GM10847 (cell line): ENCODE measurements around the gene SLAMF6.
A peak's percentile ranks its signal among the peaks of the same experiment; 100 is the strongest.

Experiments used
- POLR2A ChIP-seq: IDR thresholded peaks from 2 replicates; pipeline ENCODE4 v1.6.1; 2011; ENCODE audit not compliant: insufficient read length; ENCODE audit errors: extremely low read depth

Gene SLAMF6

DNA sequence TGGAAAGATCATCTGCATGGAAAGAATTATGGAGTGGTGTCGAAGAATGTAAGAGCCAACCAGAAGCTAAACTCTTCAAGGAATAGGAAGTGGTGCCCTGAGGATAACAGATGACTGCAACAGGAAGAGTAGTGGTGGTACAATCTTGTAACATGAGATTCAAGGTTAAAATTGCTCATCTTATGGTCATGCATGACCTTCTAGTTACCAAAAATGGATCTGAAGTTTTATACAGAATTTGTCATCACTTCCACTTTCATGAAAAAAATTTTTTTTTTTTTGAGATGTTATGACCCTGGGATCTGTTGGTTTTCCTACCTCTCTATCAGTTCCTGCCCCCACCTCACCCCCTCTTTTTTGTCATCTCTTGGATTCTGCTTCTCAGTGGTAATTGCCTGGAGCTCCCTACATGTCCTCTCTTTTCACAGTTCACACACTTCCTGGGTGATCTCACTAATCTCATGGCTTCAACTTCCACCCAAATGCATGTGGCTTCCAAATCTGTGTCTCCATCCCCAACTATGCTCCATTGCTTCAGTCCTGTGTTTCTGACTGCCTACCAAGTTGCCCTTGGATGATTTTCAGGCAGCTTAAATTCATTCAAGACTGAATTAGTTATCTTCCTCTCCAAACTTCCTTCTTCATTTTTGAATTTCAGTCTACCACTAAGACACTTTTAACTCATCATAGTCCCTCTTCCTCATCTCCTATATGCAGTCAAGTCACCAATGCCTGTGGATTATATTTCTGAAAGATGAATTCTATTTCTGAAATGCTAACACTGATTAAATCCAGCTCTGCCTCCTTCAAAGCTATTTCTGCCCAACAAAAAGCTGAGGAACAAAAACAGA is 48.4 kb downstream of the SLAMF6 start:
- no peak for TF ChIP-seq POLR2A

- TF ChIP-seq POLR2A = no peak
These were observed 50.9 kb downstream of the SLAMF6 start for GRCh38 chr1:160472112-160472511.

DNA sequence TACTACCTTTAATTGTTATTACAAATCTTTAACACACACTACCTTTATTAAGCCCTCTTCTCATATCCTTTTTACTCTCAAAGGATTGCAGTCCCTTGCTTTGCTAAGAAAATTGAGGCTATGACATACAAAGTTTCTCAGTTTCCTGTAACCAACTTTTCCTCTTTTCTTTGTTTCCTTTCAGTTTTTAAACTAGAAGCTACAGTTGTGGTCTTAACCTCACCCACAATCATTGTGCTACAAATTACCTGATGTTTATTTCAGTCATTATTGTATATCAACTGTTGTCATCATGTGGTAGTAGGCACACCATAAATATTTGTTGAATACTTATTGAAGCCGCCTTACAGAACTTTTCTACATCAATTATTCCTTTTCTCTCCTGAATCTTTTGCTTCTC is 51.8 kb downstream of the SLAMF6 start:
- TF ChIP-seq POLR2A = no peak

DNA sequence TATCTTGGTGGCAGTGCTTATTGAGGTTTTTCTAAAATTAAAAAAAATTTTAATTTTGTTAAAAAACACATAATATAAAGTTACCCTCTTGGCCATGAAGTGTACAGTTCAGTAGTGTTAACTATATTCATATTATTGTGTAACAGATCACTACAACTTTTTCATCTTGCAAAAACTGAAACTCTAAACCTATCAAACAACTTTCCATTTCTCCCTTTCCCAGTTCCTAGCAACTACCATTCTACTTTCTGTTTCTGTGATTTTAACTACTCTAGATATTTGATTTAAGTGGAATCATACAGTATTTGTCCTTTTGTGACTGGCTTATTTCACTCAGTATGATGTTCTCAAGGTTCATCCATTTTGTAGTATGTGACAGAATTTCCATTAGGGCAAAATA is 55.5 kb downstream of the SLAMF6 start:
- TF ChIP-seq POLR2A = no peak

DNA sequence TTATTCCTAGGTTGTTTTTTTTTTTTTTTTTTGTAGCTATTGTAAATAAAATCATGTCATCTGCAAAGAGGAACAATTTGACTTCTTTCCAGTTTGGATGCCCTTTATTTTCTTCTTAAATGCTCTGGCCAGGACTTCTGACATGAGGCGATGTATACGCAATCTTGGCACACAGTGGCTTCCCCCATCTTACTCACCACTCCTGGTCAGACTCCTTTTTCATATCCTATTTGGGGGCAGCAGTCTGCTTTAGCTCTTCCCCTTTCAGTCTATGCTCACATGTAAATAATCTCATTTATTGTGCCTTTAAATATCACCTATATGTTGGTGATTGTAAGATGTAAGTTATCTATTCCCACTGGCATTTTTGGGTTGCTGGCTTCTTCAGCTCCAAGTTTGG is 56.1 kb downstream of the SLAMF6 start:
- no peak for TF ChIP-seq POLR2A

DNA sequence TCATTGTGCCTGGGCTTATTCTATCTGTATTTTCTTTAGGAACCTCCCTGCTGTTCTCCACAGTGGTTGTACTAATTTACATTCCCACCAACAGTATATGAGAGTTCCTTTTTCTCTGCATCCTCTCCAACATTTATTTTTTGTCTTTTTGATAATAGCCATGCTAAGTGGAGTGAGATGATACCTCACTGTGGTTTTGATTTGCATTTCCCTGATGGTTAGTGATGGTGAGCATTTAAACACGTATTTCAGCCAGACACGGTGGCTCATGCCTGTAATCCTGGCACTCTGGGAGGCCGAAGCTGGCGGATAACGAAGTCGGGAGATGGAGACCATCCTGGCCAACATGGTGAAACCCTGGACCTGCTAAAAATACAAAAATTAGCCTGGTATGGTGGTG is 57.9 kb downstream of the SLAMF6 start:
- no peak for TF ChIP-seq POLR2A

GRCh38 chr1:160460683-160461287 is 62.3 kb downstream of the SLAMF6 start:
- no peak for TF ChIP-seq POLR2A

DNA sequence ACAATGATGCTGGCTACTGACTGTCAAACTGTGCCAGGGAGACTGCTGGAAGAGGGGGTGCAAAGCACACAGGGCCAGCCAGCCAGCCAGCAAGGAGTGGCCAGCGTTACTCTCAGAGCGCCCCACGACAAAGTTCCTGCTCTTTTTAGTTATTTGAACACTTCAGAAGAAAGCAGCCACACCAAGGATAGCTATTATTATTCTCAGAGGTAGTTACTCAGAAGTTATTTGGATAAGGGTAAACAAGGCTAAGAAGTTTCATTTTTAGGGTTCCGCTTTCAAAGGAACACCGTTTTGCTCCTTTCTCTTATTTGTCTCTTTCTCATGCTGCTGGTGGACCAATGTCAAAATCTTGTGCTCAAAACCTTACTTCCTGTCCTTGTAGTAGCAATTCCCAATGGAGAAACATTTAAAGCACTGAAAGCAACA is 62.8 kb downstream of the SLAMF6 start:
- peak; percentile 15 for TF ChIP-seq POLR2A

DNA sequence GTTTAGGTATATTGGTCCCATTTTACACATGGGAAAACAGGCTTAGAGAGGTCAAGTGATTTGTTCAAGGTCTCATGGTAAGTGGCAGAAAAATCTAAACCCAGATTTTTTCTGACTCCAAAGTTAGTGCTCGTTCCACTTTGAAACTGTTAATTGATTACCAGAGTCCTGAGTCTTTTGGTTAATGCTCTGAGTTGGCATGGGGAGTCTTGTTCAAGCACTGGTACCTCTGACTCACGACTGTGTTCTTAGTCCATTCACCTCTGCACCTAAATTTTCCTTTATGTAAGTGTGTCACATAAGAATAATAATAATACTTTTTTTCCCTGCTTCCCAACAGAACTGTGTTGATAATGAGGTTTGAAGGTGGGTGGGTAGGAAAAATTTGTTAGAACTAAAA is 63.4 kb downstream of the SLAMF6 start:
- no peak for TF ChIP-seq POLR2A

DNA sequence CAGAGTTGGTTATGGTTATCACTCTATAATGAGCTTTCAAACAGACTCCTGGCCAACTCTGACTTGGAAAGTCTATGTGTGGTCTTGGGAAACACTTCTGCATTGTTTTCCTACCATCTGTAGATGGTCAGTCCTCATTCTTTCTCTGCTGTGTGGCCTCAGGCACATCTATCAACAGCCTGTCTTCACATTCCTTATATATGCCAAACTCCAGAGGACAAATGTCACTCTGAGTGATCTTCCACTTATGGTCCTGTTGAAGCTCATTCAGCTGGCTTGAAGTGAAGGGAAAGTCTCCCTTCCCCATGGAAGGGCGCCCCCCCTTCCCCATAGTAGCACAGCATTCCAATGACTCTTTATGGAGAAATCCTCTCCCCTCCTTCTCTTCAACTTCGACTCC is 64.0 kb downstream of the SLAMF6 start:
- TF ChIP-seq POLR2A = no peak

DNA sequence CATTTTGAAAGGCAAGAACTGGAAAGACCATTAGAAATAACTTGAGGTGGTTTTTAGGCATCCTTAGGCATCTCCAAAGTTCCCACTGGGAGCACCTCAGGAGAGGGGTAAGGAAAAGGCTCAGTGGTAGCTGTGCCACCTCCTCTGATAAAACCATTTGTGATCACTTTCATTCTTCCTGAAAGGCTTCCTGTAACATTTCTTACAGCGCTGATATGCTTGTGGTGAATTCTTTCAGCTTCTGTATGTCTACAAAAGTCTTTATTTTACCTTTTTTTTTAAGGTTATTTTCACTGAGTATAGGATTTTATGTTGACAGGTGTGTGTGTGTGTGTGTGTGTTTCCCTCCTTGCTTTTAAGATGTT is 67.9 kb downstream of the SLAMF6 start:
- no peak for TF ChIP-seq POLR2A

- TF ChIP-seq POLR2A = no peak
These were observed 68.5 kb downstream of the SLAMF6 start for GRCh38 chr1:160454371-160455152.

GRCh38 chr1:160453443-160453842 is 69.6 kb downstream of the SLAMF6 start:
- no peak for TF ChIP-seq POLR2A

DNA sequence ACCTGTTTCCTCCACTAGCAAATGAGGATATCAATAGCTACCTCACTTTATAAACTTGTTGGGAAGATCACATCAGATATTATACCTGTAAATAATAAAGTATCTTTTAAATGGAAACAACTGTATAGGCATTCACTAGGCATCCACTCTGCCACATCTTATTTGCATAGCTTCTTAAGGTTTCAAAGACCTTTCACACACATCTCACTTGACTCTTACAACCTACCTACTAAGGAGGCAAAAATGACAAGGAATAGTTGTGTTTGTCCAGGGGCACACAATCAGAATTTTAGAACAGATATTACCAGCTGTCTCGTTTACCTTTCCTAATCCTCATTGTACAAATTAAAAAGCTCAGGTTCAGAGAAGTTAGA is 71.2 kb downstream of the SLAMF6 start:
- TF ChIP-seq POLR2A = no peak

DNA sequence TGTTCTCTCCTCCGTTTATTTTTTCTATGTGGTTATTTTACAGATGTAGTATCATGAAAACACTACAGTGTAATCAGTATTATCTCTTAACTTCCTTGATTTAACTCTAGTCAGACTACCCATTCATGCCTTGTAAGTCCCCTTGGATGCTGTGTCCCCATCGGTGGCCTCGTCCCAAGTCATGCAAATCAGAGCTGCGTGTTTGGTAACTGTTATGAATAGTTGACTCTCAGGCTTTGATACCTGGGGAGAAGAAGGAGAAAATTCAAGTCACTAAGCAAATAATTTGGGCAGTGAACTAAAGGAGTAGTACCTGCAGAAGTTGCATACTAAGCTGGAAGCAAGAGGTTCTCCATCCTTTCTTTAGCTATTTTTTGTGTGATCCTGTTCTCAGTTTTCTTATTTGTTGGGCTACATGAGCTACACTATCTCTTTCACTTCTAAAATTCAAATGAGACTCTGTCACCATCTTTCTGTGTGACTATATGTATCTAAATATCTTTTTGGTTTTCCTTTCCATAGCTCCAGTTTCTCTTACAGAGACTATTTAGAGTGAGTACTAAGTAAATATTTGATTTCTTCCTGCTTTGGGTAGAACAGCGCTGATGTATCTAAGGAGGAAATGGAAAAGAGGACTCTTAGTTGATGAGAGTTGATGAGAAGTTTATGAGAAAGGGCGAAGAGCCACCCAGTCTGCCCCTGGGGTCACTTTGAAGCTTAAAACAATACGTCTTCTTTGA is 71.8 kb downstream of the SLAMF6 start:
- TF ChIP-seq POLR2A = no peak
